Non-pigmented ciliary epithelial cell (primary cell): Measurements from ENCODE around the gene DCLK1.

Source experiments
- DNase-seq: peaks from one replicate; pipeline ENCODE4 v3.0.0-alpha.2; 2010; ENCODE audit warnings: low read depth

DCLK1 gene

DNA sequence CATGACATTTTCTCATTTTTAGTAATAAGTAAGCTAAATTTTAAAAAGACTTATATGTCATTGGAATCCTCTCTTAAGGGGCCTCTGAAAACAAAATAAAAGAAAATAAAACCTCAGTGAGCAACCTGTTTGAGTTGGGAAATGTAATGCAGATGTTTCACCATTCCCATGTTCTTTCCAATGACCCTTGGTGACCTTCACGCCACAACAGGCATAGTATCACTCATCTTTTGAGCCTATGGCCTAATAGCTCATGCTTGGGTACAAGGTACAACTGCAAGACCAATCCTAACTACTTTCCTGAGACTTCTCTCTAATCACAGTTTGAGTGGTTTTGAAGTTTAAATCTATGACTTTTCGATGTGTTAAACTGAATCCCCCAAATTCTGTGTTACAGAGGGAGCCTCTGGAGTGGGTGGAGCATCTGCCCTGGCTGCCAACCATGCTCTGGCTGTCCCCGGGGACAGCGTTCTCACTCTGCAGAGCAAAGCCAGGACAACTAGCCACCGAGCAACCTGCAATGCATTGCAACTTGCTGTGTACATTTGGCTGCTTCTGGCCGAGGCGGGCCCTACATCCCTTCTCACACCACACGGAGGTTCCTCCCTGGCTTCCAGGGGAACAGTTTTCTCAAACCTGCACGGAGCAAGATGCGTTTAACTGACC is 346.8 kb downstream of the DCLK1 start:
- no peak for DNase-seq

DNA sequence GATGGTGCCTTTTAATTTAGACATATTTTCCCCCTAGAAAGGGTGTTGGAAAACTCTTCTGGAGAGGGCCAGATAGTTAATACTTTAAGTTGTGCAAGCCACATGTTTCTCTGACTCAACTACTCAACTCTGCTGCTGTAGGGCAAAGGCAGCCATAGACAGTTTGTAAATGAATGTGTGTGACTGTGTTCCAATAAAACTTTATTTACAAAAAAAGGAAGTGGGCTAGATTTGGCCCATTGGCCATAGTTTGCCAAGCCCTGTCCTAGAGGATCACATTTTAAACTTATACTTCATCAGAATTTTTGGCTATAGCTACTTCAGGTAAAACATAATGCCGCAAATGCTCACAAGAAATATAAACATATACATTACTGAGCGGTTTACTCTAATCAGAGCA is 348.4 kb downstream of the DCLK1 start:
- DNase-seq, result no peak

DNA sequence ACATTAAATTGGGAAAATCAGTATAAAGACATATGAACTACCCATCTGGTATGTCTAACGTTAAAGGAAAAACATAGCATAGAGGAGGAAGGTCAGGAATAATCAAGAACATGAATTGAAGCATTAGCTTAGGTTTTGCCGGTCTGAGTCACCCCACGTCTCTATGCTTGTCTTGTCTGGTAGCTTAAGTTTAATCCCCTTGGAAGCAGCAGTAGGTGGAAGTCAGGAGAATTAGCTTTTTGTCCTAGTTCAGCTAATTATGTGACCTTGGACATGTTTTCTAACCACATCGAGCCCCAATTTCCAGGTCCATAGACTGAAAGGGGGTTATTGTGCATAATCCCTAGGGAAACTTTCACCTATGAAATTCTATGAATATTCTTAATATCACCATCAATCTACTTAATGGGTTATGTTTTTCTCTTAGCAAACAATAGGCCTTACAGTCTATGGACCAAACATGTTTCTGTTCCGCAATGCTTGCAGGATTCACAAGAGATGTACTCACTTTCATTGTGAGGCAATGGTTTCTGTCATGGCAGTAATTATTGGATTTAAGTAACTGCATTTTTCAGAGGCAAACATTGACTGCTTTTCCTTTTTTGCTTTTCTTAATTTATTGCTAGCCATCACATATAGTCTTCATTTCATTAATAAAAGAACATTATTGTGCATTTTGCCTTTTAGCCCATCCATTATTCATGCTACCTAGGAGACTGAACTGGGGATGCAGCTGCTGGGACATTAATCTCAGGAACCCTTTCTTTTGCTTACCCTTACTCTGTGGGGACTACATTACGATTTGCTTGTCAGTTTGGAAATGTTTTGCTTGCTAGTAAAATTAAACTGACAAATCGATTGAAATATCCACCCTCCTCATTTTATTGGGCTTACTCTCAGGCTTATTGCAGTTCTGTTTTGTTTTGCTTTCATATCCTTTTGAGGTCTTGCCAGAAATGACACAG is 349.9 kb downstream of the DCLK1 start:
- DNase-seq, result peak; percentile 32

DNA sequence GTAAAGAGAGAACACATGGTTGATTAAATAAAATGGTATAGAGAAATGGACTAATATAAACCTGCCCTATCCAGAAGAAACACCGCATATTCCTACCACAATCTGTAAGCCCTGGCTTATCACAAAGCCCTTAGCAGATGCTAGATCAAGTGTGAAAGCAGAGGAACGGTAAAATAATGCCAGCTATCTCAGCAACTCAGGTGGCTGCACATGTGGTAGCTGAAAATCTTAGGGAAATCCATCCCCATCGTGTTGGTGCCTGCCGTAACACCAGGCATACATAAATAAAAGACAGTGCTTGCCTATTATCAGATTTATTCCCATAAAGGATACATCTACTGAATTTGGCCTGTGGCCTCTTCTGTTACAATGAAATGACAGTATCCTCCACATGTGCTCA is 350.6 kb downstream of the DCLK1 start:
- DNase-seq, result no peak

GRCh38 chr13:35771898-35772297 is 359.3 kb downstream of the DCLK1 start:
- DNase-seq, result peak; percentile 95

- no peak for DNase-seq
Observed at GRCh38 chr13:35770756-35771297, 360.4 kb downstream of the DCLK1 start.

- DNase-seq, result no peak
Observed at GRCh38 chr13:35769812-35770211, 361.4 kb downstream of the DCLK1 start.

DNA sequence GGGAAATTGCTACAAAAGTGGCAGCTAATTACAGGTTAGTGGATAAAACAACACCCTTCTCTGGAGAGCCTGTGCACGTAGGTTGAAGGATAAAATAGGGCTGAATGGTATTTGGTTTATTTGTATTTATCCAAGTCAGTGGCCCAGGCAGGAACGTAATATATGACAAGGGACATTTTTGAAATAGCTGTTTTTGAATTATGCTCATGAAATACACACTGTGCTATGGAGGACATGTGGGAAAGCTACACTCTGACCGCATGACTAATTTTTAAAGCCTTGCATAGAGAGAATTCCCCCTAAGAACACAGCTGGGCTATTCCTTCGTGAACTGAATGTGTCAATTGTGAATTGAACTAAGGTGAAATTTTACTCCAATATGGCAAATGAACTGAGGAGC is 362.6 kb downstream of the DCLK1 start:
- DNase-seq, result peak; percentile 90

DNA sequence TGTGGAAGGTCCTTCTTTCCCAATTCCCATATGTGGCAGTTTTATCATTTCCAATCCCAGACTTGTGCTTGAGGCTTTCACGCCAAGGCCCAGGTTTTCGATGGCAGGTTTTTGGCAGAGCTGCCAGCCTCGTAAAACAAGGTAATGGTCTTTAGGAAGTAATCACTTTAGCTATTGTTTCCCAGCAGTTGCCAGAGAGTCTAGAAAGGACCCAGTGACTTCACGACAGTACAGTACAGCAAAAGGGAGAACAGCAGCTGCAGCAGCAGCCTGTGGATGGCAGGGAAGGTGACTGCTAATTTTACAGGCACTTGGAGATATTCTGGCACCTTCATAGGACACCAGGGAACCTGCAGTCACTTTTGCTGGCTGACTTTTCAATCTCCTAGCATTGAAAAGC is 363.1 kb downstream of the DCLK1 start:
- DNase-seq, result no peak

DNA sequence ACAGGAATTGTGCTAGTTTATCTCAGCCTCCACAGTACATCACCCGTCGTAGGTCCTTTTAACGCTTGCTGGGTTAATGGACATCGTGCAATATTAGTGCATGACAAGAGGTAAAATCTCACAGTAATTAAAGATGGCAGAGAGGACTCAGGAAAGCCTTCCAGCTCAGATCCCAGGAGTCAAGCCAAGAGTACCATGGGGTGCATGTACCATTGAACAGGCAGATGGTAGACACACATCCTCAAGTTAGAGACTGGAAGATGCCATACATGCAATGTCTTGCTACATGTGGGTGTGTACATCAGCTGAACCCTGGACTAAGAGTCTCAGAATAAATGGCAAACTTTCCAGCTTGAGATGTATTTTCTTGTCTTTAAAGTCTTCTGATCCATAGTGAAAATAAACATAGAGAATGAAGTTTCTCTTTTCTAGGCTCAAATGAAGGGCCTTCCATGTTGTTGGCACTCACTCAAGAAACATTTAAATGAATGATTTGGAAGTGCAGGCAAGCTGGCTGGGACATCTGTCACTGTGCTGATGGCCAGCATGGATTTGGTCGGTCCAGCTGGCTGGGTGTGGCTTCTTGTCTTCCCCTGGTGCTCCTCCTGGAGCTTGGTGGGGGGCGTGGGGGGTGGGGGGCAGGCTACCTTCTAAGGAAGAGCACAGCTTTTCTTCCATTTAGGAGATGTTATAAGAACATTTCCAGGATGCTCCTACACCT is 363.8 kb downstream of the DCLK1 start:
- no peak for DNase-seq

- DNase-seq, result no peak
Observed at GRCh38 chr13:35766663-35767062, 364.5 kb downstream of the DCLK1 start.

- DNase-seq, result no peak
Observed at GRCh38 chr13:35765941-35766340, 365.2 kb downstream of the DCLK1 start.

DNA sequence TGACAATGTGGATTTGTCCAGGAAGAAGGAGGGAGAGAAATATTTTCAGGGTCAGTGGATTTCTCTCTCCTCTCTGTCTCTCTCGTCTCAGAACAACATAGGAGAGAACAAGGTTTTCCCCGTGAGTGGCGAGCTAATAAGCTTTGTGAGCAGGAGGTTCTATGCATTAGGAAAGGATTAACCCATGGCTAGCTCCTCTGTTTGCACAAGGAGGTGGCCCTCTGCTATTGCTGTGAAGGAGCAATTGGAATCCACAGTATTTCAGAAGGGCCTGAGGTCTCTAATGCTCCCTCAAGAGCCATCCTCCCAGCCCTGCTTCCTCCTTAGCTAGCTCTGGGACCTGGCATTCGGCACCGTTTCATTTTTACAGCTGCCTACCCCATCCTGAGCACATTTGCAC is 365.8 kb downstream of the DCLK1 start:
- no peak for DNase-seq

- peak; percentile 54 for DNase-seq
Observed at GRCh38 chr13:35764326-35765015, 366.7 kb downstream of the DCLK1 start.

DNA sequence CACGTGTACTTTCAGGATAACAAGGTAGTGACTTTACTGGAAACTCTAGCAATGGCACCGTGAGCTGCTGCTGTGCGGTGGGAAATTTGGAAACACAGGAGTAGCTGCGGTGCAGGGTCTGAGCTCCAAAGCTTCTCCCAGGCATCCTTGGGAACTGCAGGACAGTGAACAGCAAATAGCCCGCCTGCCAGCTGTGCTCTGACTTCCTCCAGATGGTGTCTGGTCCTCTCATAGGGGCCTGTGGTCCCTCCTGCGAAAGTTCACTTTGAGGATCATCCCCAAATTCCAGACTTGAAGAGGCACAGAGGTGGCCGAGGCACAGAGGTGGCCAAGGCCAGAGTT is 367.4 kb downstream of the DCLK1 start:
- no peak for DNase-seq

GRCh38 chr13:35763060-35763781 is 368.0 kb downstream of the DCLK1 start:
- DNase-seq, result no peak

GRCh38 chr13:35761440-35762252 is 369.5 kb downstream of the DCLK1 start:
- DNase-seq, result no peak

GRCh38 chr13:35760735-35761281 is 370.4 kb downstream of the DCLK1 start:
- no peak for DNase-seq

DNA sequence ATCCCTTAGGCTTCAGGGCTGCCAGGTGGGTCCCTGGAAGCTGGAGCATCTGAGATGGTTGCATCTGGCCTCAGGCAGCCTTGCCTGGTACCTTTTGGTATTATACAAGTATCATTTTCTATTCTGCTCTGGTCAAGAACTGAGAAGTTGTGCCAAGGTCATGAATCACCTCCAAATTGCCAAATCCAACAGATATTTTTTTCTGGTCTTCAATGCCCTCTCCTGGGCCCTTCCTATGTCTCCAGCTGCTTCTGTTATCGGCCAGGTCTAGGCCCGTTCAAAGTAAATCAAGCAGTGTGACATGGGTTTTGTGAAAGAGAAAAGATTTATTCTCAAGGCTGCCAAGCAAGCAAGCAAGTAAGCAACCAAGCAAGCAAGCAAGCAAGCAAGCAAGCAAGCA is 383.6 kb downstream of the DCLK1 start:
- no peak for DNase-seq

DNA sequence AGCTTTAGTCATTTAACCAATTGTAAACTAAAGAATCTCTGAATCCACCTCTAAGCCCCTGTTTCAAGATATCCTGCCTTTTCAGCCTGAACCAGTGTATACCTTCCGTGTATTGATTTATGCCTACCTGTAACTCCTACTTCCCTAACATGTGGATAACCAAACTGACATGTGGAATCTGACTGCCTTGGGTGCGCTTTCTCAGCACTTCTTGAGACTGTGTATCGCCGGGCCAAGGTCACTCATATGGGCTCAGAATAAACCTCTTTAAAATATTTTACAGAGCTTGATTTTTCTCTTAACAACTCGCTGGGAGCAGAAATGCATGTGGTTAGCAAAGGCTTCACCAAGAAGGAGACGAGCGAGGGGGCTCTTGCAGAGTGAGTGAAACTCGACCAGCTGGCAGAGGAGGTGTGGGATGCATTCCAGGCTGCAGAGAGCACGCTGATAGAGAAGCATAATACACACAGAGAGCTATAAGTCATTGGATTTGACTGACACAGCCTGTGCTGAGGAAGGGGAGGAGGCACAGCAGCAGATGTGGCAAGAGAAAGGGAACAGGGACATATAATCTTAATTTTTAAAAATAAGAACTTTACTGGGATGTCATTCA is 386.5 kb downstream of the DCLK1 start:
- no peak for DNase-seq
